Bronchial epithelial cell (primary cell): ENCODE results near the gene LYRM1. TPM values are rescaled to one million over a fixed set of nuclear protein-coding genes. Genes with fewer than 3 reads are reported as not detected.
A peak's percentile ranks its signal among the peaks of the same experiment; 100 is the strongest.

Source experiments
- DNase-seq: peaks from one replicate; pipeline ENCODE4 v3.0.0-alpha.2; 2010; ENCODE audit warnings: low read depth
- FAIRE-seq: peaks from 2 replicates; lab custom pipeline; 2011; peaks lifted over from hg19 to GRCh38; lab: Jason Lieb, UNC
- H3K27me3 ChIP-seq: 2 replicates; pipeline ENCODE4 v1.5.1; 2011; ENCODE audit warnings: low read length; ENCODE audit not compliant: control insufficient read depth, insufficient read depth
- H3K36me3 ChIP-seq: 2 replicates; pipeline ENCODE4 v1.5.1; 2011; ENCODE audit warnings: low read length; ENCODE audit not compliant: control insufficient read depth, insufficient read depth
- H3K4me3 ChIP-seq: 2 replicates; pipeline ENCODE4 v1.5.1; 2011; ENCODE audit warnings: mild to moderate bottlenecking, low read depth, low read length, control low read depth
- CTCF ChIP-seq: IDR thresholded peaks from 2 replicates; pipeline ENCODE4 v1.5.1; 2011; ENCODE audit warnings: mild to moderate bottlenecking, moderate library complexity, low read length, control low read depth, inconsistent platforms; ENCODE audit not compliant: insufficient read depth, severe bottlenecking
- total RNA-seq: library from RNA; depleted of rRNA; stranded (reverse); fragments of >200 nt; gene quantifications from 2 replicates; pipeline ENCODE4 v1.2.1, GENCODE V29; 2014

Gene LYRM1
- total RNA-seq, 1 donor from 2014 or later = 40.8 TPM

- DNase-seq (no peak), FAIRE-seq (no peak)
- no peaks in the 10 kb centered on the region for H3K27me3 ChIP-seq
- TF ChIP-seq CTCF = no peak
- no peak overlapping the region for H3K4me3 ChIP-seq
- peaks cover 3% of the 10 kb centered on the region for H3K36me3 ChIP-seq
These were observed 19.1 kb upstream of the LYRM1 start for GRCh38 chr16:20881503-20881878.

- Histone ChIP-seq H3K36me3 (peaks cover 1% of the 10 kb centered on the region), H3K27me3 (no peaks in the 10 kb centered on the region), H3K4me3 (no peak overlapping the region)
- no peak for TF ChIP-seq CTCF
- no peak for FAIRE-seq
- no peak for DNase-seq
These were observed 16.9 kb upstream of the LYRM1 start for GRCh38 chr16:20883554-20884239.

GRCh38 chr16:20884240-20884556, 16.4 kb upstream of the LYRM1 start:
- Histone ChIP-seq H3K36me3 (peaks cover 1% of the 10 kb centered on the region), H3K27me3 (no peaks in the 10 kb centered on the region), H3K4me3 (no peak overlapping the region)
- TF ChIP-seq CTCF = no peak
- FAIRE-seq = no peak
- peak; percentile 50 for DNase-seq

- H3K27me3 ChIP-seq = no peaks in the 10 kb centered on the region
- peaks cover 1% of the 10 kb centered on the region for H3K36me3 ChIP-seq
- FAIRE-seq (no peak), DNase-seq (no peak)
- no peak overlapping the region for H3K4me3 ChIP-seq
- no peak for TF ChIP-seq CTCF
These were observed 14.3 kb upstream of the LYRM1 start for GRCh38 chr16:20886320-20886719.

- TF ChIP-seq CTCF = no peak
- Histone ChIP-seq H3K4me3 (no peak overlapping the region), H3K36me3 (peaks cover 3% of the 10 kb centered on the region), H3K27me3 (no peaks in the 10 kb centered on the region)
- no peak for DNase-seq
- FAIRE-seq = no peak
These were observed 13.4 kb upstream of the LYRM1 start for GRCh38 chr16:20887207-20887606.
